HCT116 (cell line): Measurements from ENCODE around the gene ARL2. TPM values are rescaled to one million over a fixed set of nuclear protein-coding genes. Genes with fewer than 3 reads are reported as not detected.

Experiments used
- ATAC-seq: fragments of 200-7000 bp; cut with Tn5 transposase; 2 replicates; pipeline ENCODE4 v1.9.1; 2020; ENCODE audit warnings: mild to moderate bottlenecking, moderate library complexity
- BruUV-seq: library from RNA; stranded (reverse); fragments of 400-500 nt; replicated peaks from 2 replicates; lab custom pipeline; 2021; lab: Mats Ljungman, UMichigan
- CTCF ChIA-PET: fragments of 300-600 bp; sonication (Branson Sonifier 250); formaldehyde crosslinking; loops from one replicate; lab custom pipeline; 2021; ENCODE audit warnings: antibody characterized with exemption; lab: Charles Lee
- POLR2A ChIA-PET: fragments of 300-600, 350-600 bp; sonication (Branson Sonifier 250); formaldehyde crosslinking; loops from one replicate; lab custom pipeline; 2021; ENCODE audit warnings: antibody characterized with exemption; lab: Charles Lee
- RAD21 ChIA-PET, 2 experiments: fragments of 300-600 bp; sonication (Branson Sonifier 250); formaldehyde crosslinking; loops; one replicate each; lab custom pipeline; 2023; ENCODE audit warnings: low total read pairs in 2 of 2; ENCODE audit not compliant: uncharacterized antibody in 2 of 2, unreplicated experiment in 2 of 2, low non-redundant PET in 1 of 2; lab: Charles Lee
- DNase-seq: peaks from one replicate; pipeline ENCODE4 v3.0.0-alpha.2; 2010; ENCODE audit warnings: low read depth, low spot score
- H2AFZ ChIP-seq: fragments of 200-600 bp; shearing (Covaris generic), sonication (generic); 2 replicates; pipeline ENCODE4 v1.6.1; 2017; ENCODE audit warnings: low read depth, mixed run types, mixed read lengths, antibody characterized with exemption, low read length; ENCODE audit not compliant: poor library complexity, severe bottlenecking
- H3K27ac ChIP-seq: 2 replicates; pipeline ENCODE4 v1.5.1; 2012; ENCODE audit warnings: low read depth, low read length
- H3K27me3 ChIP-seq: fragments of 200-600 bp; sonication (generic); 2 replicates; pipeline ENCODE4 v1.6.1; 2016; ENCODE audit warnings: mixed run types, low read length, mixed read lengths; ENCODE audit not compliant: insufficient read depth
- H3K36me3 ChIP-seq, 2 experiments: fragments of 200-500 bp in 1 of 2; fragments of 200-600 bp in 1 of 2; sonication (Bioruptor generic) in 1 of 2; sonication (generic) in 1 of 2; 2 replicates each; pipeline versions ENCODE4 v1.5.1 to v1.6.1; 2014 to 2016; ENCODE audit warnings: low read length in 2 of 2, inconsistent platforms in 1 of 2, mixed read lengths in 1 of 2, mixed run types in 1 of 2; ENCODE audit not compliant: insufficient read depth in 2 of 2, control insufficient read depth in 1 of 2
- H3K4me1 ChIP-seq, 2 experiments: fragments of 200-600 bp in 1 of 2; sonication (generic) in 1 of 2; 2 replicates each; pipeline versions ENCODE4 v1.5.1 to v1.6.1; 2012 to 2017; ENCODE audit warnings: low read length in 2 of 2, inconsistent platforms in 1 of 2, mild to moderate bottlenecking in 1 of 2, mixed read lengths in 1 of 2, mixed run types in 1 of 2, moderate library complexity in 1 of 2; ENCODE audit not compliant: insufficient read depth in 2 of 2, control insufficient read depth in 1 of 2
- H3K4me2 ChIP-seq: fragments of 200-600 bp; sonication (generic); 2 replicates; pipeline ENCODE4 v1.6.1; 2017; ENCODE audit warnings: mixed run types, low read length, mixed read lengths
- H3K4me3 ChIP-seq, 2 experiments: fragments of 200-600 bp in 1 of 2; sonication (generic) in 1 of 2; replicated peaks in 1 of 2; 2 replicates each; pipeline ENCODE4 v1.5.1; 2011 to 2016; ENCODE audit warnings: low read length in 2 of 2, control low read depth in 1 of 2, low read depth in 1 of 2, mild to moderate bottlenecking in 1 of 2, mixed read lengths in 1 of 2, mixed run types in 1 of 2
- H3K79me2 ChIP-seq: fragments of 200-600 bp; sonication (generic); 2 replicates; pipeline ENCODE4 v1.6.1; 2017; ENCODE audit warnings: mild to moderate bottlenecking, mixed run types, low read length, moderate library complexity, mixed read lengths; ENCODE audit not compliant: insufficient read depth
- H3K9ac ChIP-seq: fragments of 200-600 bp; sonication (generic); 2 replicates; pipeline ENCODE4 v1.6.1; 2016; ENCODE audit warnings: low read length, mixed read lengths
- H3K9me2 ChIP-seq: fragments of 200-600 bp; sonication (generic), shearing (Covaris generic); 2 replicates; pipeline ENCODE4 v1.6.1; 2017; ENCODE audit warnings: mixed run types, mild to moderate bottlenecking, moderate library complexity; ENCODE audit not compliant: insufficient read depth
- H3K9me3 ChIP-seq, 2 experiments: fragments of 200-500 bp in 1 of 2; fragments of 200-600 bp in 1 of 2; sonication (Bioruptor generic) in 1 of 2; sonication (generic) in 1 of 2; 2 replicates each; pipeline ENCODE4 v1.6.1; 2014 to 2017; ENCODE audit warnings: low read length in 2 of 2, mixed read lengths in 2 of 2, inconsistent platforms in 1 of 2, low read depth in 1 of 2, mild to moderate bottlenecking in 1 of 2, mixed run types in 1 of 2, moderate library complexity in 1 of 2; ENCODE audit not compliant: control insufficient read depth in 1 of 2, insufficient read depth in 1 of 2
- H4K20me1 ChIP-seq: fragments of 200-600 bp; sonication (generic), shearing (Covaris generic); 2 replicates; pipeline ENCODE4 v1.6.1; 2017; ENCODE audit warnings: mixed run types, mild to moderate bottlenecking, moderate library complexity; ENCODE audit not compliant: insufficient read depth
- ATF3 ChIP-seq: IDR thresholded peaks from 2 replicates; pipeline ENCODE4 v1.6.1; 2012
- CBX3 ChIP-seq: IDR thresholded peaks from 2 replicates; pipeline ENCODE4 v1.6.1; 2012; ENCODE audit warnings: low read depth
- CTCF ChIP-seq, 3 experiments: fragments of 200-600 bp in 1 of 3; sonication (generic) in 1 of 3; IDR thresholded peaks in 2 of 3; conservative IDR thresholded peaks in 1 of 3; 2 replicates each; pipeline ENCODE4 v1.5.1; 2012 to 2017; ENCODE audit warnings: low read depth in 2 of 3, low read length in 2 of 3, antibody characterized with exemption in 1 of 3, borderline replicate concordance in 1 of 3, control low read depth in 1 of 3, mild to moderate bottlenecking in 1 of 3, mixed read lengths in 1 of 3, mixed run types in 1 of 3, moderate library complexity in 1 of 3; ENCODE audit not compliant: insufficient read depth in 1 of 3
- EGR1 ChIP-seq: IDR thresholded peaks from 2 replicates; pipeline ENCODE4 v1.6.1; 2012; ENCODE audit warnings: low read depth
- FOSL1 ChIP-seq: IDR thresholded peaks from 2 replicates; pipeline ENCODE4 v1.6.1; 2012; ENCODE audit warnings: low read depth
- REST ChIP-seq: IDR thresholded peaks from 2 replicates; pipeline ENCODE4 v1.6.1; 2012; ENCODE audit warnings: low read depth
- TCF7L2 ChIP-seq: IDR thresholded peaks from 2 replicates; pipeline ENCODE4 v1.7.0; 2011; ENCODE audit warnings: borderline replicate concordance, inconsistent platforms; ENCODE audit not compliant: insufficient read depth, insufficient read length; ENCODE audit errors: extremely low read depth
- YY1 ChIP-seq: IDR thresholded peaks from 2 replicates; pipeline ENCODE4 v1.6.1; 2011; ENCODE audit warnings: low read length, low read depth, moderate library complexity, mild to moderate bottlenecking; ENCODE audit not compliant: insufficient replicate concordance; ENCODE audit errors: extremely low read depth
- intact Hi-C: fragments of 100-400 bp; cut with micrococcal nuclease; formaldehyde crosslinking; loops from 2 replicates; pipeline ENCODE4 v1.10.0; 2022
- total RNA-seq: library from RNA; stranded (reverse); gene quantifications from one replicate; pipeline ENCODE4 v1.2.1, GENCODE V29; 2021; ENCODE audit not compliant: unreplicated experiment

ARL2 gene
- total RNA-seq, 1 experiment from 2014 or later = 68.7 TPM

- CTCF ChIA-PET = no interaction called here
- H3K9me3 ChIP-seq = no peaks in the 10 kb centered on the region
- H3K79me2 ChIP-seq = peaks cover 25% of the 10 kb centered on the region
- no peaks in the 10 kb centered on the region for H3K27me3 ChIP-seq
- BruUV-seq = no TSS peak
- H3K4me2 ChIP-seq = no peak overlapping the region
- TF ChIP-seq CTCF (IDR thresholded peaks at IDR 0.05 in 2 of 3, conservative IDR thresholded peaks at IDR 0.05 in 1 of 3; ENCODE audit: borderline replicate concordance in 1 of 3, insufficient read depth in 1 of 3, low read depth in 2 of 3, low read length in 2 of 3) = no peak
- no peak for TF ChIP-seq ATF3
- no peak for TF ChIP-seq CBX3
- H4K20me1 ChIP-seq = no peaks in the 10 kb centered on the region
- intact Hi-C loops = no loop called here
- DNase-seq (no peak), ATAC-seq (no peak)
- no peak overlapping the region for H2AFZ ChIP-seq
- POLR2A ChIA-PET = interaction anchor here (0.7 to 1.0 kb wide), 2 partner anchors 9 to 377 kb away, joined by 3 read pairs; partner anchors contain the start of gene NEAT1
- no peaks in the 10 kb centered on the region for H3K9me2 ChIP-seq
- no peak overlapping the region for H3K4me3 ChIP-seq
- peaks cover 15 to 28% of the 10 kb centered on the region in 2 experiments for H3K4me1 ChIP-seq
- H3K9ac ChIP-seq = no peak overlapping the region
- H3K36me3 ChIP-seq = peaks cover 2 to 8% of the 10 kb centered on the region in 2 experiments; a peak in 2 of 4 replicates
- no peak overlapping the region for H3K27ac ChIP-seq
- RAD21 ChIA-PET = no interaction called here
These were observed 31.8 kb downstream of the ARL2 start for GRCh38 chr11:65045728-65046127.

- peaks cover 2 to 8% of the 10 kb centered on the region in 2 experiments; a peak in 2 of 4 replicates for H3K36me3 ChIP-seq
- no peak for ATAC-seq
- no peaks in the 10 kb centered on the region for H3K27me3 ChIP-seq
- H3K9me2 ChIP-seq = no peaks in the 10 kb centered on the region
- intact Hi-C loops = no loop called here
- no peaks in the 10 kb centered on the region for H3K9me3 ChIP-seq
- no peak overlapping the region for H2AFZ ChIP-seq
- H3K27ac ChIP-seq = no peak overlapping the region
- RAD21 ChIA-PET = no interaction called here
- H3K9ac ChIP-seq = no peak overlapping the region
- no TSS peak for BruUV-seq
- POLR2A ChIA-PET = no interaction called here
- no peak overlapping the region for H3K4me2 ChIP-seq
- H3K4me3 ChIP-seq = no peak overlapping the region
- no peak for DNase-seq
- H3K4me1 ChIP-seq = peaks cover 10 to 24% of the 10 kb centered on the region in 2 experiments
- H4K20me1 ChIP-seq = no peaks in the 10 kb centered on the region
- peaks cover 12% of the 10 kb centered on the region for H3K79me2 ChIP-seq
- CTCF ChIA-PET = no interaction called here
- TF ChIP-seq EGR1 (no peak), CBX3 (no peak), YY1 (no peak), FOSL1 (no peak), REST (no peak), TCF7L2 (no peak), CTCF (IDR thresholded peaks at IDR 0.05 in 2 of 3, conservative IDR thresholded peaks at IDR 0.05 in 1 of 3; ENCODE audit: borderline replicate concordance in 1 of 3, insufficient read depth in 1 of 3, low read depth in 2 of 3, low read length in 2 of 3) (no peak)
These were observed 33.8 kb downstream of the ARL2 start for GRCh38 chr11:65047581-65048422.
